ENCODE data around the gene EFHC2.
"Not testable (repeated sequence)": the region's sequence is repeated elsewhere in the genome, so short reads cannot be mapped to it uniquely, and the experiment has no call there.

EFHC2 gene

DNA sequence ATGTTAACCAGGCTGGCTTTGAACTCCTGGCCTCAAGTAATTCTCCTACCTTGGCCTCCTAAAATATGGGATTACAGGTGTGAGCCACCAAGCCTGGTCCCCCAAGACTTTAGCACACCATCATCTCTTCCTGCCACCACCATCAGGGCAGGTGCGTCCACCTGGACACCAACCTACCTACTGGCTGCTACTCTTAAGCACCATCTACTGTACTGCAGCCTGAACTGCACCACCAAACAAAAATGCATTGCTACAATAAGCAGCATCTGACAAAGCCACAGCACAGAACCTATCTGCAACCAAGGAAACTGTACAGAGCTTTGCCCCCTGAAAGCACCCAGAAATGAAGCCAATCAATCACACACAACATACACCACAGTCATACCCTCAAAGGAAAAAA lies 139.7 kb downstream of the EFHC2 start:
- ChIA-PET CTCF (no interaction called here), POLR2A (no interaction called here)
- TF ChIP-seq, protein P1, sequence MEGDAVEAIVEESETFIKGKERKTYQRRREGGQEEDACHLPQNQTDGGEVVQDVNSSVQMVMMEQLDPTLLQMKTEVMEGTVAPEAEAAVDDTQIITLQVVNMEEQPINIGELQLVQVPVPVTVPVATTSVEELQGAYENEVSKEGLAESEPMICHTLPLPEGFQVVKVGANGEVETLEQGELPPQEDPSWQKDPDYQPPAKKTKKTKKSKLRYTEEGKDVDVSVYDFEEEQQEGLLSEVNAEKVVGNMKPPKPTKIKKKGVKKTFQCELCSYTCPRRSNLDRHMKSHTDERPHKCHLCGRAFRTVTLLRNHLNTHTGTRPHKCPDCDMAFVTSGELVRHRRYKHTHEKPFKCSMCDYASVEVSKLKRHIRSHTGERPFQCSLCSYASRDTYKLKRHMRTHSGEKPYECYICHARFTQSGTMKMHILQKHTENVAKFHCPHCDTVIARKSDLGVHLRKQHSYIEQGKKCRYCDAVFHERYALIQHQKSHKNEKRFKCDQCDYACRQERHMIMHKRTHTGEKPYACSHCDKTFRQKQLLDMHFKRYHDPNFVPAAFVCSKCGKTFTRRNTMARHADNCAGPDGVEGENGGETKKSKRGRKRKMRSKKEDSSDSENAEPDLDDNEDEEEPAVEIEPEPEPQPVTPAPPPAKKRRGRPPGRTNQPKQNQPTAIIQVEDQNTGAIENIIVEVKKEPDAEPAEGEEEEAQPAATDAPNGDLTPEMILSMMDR (IDR thresholded peaks at IDR 0.05; ENCODE audit: insufficient read depth, low read length, missing control alignments), result no peak
- no peak for DNase-seq (ENCODE audit: low read depth, low spot score)
- H3K4me3 ChIP-seq (ENCODE audit: low read depth, low read length), result no peak overlapping the region

DNA sequence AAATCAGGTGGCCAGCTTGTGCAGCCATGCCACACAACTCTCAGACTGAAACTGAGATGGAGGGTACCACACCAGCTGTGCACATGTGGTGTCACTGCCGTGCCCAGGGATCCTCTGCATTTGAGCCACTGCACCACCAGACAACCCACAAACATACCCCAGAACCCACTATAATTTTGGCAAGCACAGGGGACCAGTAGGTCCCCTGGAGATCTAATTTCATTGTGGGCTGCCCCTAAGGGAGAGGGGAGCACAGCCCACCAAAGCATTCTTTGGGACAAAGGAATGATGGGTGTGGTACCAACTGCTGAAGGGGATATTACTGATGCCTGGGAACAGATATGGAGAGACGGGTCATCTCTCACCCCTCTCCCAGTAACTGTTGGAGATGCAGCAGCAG lies 140.9 kb downstream of the EFHC2 start:
- TF ChIP-seq, protein P1 (IDR thresholded peaks at IDR 0.05; ENCODE audit: insufficient read depth, low read length, missing control alignments), result no peak
- no peak for DNase-seq (ENCODE audit: low read depth, low spot score)
- no peak overlapping the region for H3K4me3 ChIP-seq (ENCODE audit: low read depth, low read length)
- CTCF ChIA-PET, result no interaction called here
- POLR2A ChIA-PET, result no interaction called here

DNA sequence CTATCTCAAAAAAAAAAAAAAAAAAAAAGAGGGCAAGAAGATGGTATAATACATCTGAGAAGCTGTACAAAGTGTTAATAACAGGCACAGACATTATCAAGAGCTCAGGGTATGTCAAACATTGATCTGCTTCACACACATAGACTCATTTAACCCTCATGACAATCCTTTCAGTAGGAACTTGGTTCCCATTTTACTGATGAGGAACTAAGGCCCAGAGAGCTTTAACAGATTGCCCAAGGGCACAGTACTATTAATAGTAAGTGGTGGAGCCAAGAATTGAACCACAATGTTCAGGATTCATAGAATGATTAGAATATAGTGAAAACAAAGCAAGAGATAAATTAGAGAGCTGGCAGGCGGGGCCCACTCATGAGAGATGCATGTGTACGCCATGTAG lies 154.4 kb downstream of the EFHC2 start:
- POLR2A ChIA-PET, result no interaction called here

DNA sequence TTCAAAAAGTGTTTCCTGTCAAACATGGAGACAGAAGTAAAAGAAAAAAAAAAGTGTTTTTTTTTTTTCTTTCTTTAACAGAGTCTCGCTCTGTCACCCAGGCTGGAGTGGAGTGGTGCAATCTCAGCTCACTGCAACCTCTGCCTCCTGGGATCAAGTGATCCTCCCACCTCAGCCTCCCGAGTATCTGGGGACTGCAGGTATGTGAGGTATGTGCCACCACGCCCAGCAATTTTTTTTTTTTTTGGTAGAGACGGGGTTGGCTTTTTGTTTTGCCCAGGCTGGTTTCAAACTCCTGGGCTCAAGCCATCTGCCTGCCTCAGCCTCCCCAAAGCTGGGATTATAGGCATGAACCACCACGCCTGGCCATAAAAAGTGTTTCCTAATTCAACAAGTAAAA lies 155.6 kb downstream of the EFHC2 start:
- POLR2A ChIA-PET; DNase-seq (ENCODE audit: low read depth, low spot score); H3K4me3 ChIP-seq (ENCODE audit: low read depth, low read length); CTCF ChIA-PET: not testable (repeated sequence)

More for the DNA sequence above, 154.4 kb downstream of the EFHC2 start:
- CTCF ChIA-PET, result no interaction called here
- no peak for DNase-seq (ENCODE audit: low read depth, low spot score)
- TF ChIP-seq, protein P1 (IDR thresholded peaks at IDR 0.05; ENCODE audit: insufficient read depth, low read length, missing control alignments), result no peak
- H3K4me3 ChIP-seq (ENCODE audit: low read depth, low read length), result no peak overlapping the region

DNA sequence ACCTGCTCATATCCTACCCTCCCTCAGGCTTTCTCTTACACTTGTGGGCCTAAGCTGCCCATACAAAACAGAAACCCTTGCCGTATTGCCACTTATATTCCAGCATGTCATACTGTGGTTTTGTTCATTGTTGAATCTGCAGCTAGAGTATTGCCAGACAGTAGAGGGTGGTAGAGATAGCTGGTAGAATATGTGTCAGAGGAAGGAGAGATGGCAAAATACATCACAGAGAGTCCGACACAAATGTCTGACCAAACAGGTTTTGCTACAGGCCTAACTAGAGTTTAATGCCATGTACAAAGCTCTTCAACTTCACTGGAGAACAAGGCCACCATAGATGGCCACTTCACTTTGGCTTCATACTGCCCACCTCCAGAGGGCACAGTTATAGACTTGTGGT lies 160.1 kb downstream of the EFHC2 start:
- TF ChIP-seq, protein P1 (IDR thresholded peaks at IDR 0.05; ENCODE audit: insufficient read depth, low read length, missing control alignments), result no peak
- POLR2A ChIA-PET, result no interaction called here
- no peak for DNase-seq (ENCODE audit: low read depth, low spot score)
- CTCF ChIA-PET, result no interaction called here
- H3K4me3 ChIP-seq (ENCODE audit: low read depth, low read length), result no peak overlapping the region

DNA sequence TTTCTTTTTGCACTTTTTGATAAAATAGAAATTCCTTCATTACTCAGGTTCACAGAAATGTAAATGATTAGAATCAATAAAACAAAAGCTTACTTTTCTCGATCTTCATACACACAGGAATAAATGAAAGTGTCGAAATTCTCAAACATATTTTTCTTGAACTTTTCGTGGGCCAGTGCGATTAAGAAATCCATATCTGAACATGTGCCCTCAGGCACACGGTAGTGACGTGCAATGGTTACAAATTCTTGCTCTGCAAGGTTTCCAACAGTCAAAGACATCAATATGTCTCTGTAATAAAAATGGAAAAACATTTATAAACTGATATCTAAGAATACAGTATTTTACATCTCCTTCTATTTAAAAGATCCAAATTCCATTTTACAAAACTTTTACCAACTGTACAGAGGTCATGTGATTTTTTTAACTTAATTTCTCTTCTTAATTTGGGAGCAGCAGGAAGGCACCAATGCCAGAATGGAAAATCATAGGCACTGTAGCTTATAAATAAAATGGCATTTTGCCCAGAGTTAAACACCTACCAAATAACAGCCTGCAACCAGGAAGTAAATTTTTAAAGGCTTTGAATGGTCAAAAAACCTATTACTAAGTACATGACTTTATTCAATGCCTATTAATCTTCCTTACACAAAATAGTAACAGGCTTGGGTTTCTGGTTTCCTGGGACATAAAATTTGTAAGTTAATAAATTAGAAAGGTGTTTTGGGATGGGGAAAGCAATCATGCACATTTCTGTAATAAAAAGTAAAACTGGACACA lies 165.0 kb downstream of the EFHC2 start:
- DNase-seq (ENCODE audit: low read depth, low spot score), result no peak
- POLR2A ChIA-PET, result no interaction called here
- CTCF ChIA-PET, result no interaction called here

More for the DNA sequence above, 165.0 kb downstream of the EFHC2 start:
- TF ChIP-seq, protein P1 (IDR thresholded peaks at IDR 0.05; ENCODE audit: insufficient read depth, low read length, missing control alignments), result no peak
- no peak overlapping the region for H3K4me3 ChIP-seq (ENCODE audit: low read depth, low read length)
